ENCODE data around the gene EIF4B.
"Not testable (repeated sequence)": the region's sequence is repeated elsewhere in the genome, so short reads cannot be mapped to it uniquely, and the experiment has no call there.

The EIF4B gene

DNA sequence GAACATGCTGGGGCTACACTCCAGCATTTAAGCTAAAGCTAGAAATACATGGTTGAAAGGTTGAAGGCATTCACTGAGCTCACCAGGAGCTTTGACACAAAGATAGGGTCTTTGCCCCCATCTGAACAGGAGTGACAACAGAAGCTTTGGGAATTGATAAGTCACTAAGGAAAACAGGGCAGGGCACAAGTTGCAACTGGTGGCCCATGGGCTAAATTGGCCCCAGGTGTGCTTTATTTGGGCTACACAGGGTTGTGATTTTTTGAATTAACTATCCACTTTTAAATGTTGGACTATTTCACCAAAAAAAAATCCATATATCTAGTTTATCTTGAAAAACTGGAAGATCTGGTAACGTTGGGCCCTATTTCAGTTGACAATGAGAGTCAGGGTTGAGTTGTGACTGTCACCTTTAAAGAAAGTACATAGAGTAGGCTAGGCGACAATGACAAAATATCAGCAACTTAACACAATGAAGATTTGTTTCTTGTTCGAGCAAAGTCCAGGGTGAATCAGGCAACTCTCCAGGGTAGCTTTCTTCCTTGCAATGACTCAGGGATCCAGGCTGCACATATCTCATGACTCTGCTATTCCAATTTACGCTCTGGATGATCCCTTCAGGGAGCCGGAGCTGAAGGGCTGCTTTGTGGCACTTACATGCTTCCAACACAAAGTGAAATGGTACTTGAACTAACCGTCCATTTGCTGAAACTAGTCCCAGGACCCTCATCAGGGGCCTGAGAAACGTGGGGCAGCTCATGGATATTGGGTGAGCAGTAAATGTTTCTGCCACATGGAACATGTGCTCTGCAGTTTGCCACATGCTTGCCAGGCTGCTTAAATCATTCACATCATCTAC is 13.3 kb upstream of the EIF4B start:
- no peak for DNase-seq (ENCODE audit: low spot score)

DNA sequence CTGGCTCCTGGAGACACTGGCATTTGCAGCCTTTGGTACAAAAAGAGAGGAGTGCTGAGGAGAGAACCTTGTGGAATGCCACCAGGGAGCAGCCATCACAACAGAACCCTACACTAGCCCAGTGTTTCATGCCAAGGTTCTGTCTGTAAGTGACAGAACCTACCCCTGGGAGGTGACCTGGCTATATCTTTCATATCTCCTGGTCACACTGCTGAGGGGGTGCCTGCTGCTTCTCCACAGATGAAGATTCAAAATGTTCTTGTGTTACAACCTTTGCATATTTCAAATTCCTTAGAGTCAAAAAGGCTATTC is 12.7 kb upstream of the EIF4B start:
- DNase-seq (ENCODE audit: low spot score), result no peak

DNA sequence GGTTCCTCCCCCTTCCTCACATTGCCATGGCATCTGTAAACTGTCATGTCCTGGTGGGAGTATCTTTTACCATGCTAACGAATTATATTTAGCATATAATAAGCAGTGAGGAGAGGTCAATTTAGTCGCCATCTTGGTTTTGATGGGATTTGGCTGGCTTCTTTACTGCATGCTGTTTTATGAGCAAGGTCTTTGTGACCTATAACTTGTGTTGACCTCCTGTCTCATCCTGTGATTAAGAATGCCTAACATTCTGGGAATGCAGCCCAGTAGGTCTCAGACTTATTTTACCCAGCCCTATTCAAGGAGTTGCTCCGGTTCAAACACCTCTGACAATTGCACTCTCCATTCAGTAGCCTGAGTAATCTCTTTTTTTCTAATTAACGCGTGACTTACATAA is 2.1 kb upstream of the EIF4B start:
- DNase-seq (ENCODE audit: low spot score), result no peak

DNA sequence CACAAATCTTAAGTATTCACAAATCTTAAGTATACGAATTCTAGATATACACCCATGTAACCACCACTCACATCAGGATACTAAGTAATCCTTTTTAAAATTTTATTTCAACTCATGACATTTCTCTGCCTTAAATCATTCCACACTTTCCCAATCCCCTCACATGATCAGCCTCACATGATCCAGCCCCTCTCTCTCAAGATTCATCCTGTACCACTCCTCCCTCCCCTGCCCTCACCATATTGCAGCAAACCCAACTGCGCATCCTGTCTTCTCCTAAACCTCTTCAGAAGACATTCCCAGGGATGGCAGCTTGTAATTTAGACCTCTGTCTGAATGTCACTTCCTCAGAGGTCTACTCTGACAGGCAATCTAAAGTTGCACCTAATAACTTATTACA is 1.7 kb upstream of the EIF4B start:
- DNase-seq (ENCODE audit: low spot score), result no peak

DNA sequence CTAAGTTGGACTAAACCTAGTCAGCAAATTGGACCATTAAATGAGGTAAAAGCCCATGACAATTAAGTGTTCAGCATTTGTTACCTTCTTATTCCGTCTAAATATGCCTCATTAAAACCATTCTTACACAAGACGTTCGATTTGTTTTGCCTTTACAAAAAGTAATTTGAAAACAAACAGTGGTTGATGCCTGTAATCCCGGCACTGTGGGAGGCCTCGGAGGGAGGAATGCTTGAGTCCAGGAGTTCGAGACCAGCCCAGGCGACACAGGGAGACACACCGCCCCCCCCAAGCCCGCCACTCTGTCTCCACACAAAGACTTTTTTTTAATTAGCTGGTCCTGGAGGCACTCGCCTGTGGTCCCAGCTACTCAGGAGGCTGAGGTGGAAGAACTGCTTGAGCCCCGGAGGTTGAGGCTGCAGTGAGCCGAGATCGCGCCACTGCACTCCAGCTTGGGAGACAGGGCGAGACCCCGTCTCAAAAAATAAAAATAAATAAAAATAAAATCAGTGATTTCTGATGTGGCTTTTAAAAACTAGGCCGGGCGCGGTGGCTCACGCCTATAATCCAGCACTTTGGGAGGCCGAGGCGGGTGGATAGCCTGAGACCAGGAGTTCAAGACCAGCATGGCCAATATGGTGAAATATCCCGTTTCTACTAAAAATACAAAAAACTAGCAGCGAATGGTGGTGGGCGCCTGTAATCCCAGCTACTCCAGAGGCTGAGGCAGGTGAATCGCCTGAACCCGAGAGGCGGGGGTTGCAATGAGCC is 856 bp upstream of the EIF4B start:
- DNase-seq (ENCODE audit: low spot score), result no peak

DNA sequence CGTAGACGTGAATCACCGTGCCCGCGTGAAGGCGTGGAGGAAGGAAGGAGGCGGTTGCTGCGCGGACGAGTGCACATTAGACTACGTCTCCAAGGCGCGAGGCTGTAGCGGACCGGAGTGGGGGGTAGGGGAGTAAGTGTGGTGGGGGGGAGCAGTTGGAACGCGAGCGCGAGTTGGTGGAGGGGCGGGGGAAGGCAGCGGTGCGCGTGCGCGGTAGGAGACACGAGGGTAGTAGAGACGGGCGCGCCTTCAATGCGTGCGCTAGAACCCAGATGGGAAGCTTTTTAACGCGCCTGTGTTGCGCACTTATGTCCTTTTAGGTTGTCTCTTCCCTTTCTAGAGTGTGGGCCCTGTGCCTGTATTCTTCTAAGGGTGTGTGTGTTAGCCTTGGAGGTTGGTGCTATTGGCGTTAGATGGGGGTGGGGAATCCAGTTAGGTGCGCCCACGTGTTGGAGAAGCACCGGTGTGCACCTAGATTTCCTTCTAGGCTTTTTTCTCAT is 604 bp downstream of the EIF4B start:
- peak; percentile 85 for DNase-seq (ENCODE audit: low spot score)

DNA sequence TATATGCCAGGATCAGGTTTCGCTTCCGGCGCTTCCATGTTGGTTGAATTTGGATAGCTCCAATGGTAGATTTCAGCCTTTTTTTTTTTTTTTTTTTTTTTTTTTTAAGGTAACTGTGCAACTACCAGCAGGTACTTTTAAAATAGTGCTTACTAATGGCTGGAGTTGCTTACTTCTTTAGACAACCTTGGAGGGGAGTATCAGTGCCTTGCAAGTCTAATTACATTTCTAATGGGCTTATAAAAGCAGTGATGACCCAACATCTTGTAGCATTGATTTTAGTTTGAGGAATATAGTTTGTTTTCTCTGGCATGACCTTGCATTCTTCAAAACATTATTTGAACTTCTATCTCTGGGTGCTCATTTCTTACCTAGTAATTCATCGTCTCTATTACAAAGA is 1.1 kb downstream of the EIF4B start:
- DNase-seq (ENCODE audit: low spot score), result no peak

DNA sequence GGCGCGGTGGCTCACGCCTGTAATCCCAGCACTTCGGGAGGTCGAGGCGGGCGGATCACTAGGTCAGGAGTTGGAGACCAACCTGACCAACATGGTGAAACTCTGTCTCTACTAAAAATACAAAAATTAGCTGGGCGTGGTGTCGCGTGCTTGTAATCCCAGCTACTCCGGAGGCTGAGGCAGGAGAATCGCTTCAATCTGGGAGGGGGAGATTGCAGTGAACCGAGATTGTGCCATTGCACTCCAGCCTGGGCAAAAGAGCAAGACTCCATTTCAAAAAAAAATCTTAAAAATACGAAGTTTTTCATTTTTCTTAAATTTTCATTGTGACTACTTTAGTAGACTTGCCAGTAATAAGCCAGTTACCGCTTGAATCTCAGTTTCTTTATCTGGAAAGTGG is 2.5 kb downstream of the EIF4B start:
- DNase-seq (ENCODE audit: low spot score), result not testable (repeated sequence)

DNA sequence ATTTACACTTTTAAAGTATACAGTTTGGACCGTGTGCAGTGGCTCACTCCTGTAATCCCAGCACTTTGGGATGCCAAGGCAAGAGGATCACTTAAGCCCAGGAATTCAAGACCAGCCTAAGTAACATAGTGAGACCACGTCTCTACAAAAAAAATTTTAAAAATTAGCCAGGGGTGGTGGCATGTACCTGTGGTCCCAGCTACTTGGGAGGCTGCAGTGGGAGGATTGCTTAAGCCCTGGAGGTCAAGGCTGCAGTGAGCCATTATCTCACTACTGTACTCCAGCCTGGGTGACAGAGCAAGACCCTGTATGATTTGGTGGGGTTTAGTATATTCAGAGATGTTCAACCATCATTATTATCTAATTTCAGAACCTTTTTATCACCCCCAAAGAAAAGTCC is 4.7 kb downstream of the EIF4B start:
- DNase-seq (ENCODE audit: low spot score), result no peak

DNA sequence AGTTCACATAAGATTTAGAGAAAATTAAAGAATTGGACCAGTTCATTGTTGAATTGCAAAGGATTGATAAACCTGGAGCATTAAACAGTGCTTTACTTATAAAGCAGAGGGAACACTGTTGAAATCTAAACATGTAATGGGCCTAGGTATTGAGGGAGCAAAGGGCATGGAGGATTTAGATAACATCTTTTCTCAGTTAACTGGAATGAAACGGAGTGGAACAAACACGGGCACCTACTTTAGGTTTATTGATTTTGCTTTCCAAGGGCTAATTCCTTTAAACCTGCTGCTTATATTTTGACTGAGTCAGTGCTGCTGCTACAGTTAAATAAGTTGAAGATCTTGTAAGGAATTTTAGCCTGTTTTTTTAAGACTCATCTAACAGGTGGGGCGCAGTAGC is 5.6 kb downstream of the EIF4B start:
- DNase-seq (ENCODE audit: low spot score), result no peak

DNA sequence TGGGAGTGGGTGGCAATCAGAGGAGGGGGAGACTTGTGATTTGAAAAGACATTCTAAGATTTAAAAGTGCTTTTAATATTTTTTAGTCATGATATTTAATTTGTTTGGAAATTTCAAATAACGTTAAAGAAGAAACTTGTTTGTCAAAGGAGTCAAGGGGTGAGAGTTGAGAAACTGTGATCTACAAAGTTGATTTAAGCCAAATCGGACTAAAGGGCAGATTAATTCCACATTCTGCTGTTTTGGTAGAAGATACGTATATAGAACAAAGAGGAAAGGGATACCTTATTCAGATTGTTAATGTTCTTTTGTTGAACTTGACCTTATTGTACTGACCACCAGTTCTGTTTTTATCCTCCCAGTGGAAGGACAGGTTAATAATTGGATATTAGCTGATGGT is 6.7 kb downstream of the EIF4B start:
- DNase-seq (ENCODE audit: low spot score), result no peak

DNA sequence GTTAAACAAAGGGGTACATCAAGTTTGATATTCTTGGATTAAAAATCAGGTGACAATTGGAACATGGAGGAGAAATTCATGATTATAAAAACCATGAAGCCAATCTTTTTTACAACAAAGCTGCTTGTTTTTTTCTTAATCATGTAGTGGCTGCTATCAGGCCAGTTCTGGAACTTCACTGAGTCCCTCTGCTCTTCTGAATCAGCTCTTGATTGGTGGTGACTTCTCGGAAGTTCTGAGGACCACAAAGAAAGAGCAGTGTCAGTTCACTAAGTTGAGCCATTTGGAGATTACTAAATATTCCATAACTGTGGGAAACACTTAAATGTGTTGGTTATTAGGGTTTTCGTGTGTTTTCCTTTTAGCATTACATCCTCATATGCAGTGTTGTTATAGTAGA is 8.5 kb downstream of the EIF4B start:
- DNase-seq (ENCODE audit: low spot score), result no peak

DNA sequence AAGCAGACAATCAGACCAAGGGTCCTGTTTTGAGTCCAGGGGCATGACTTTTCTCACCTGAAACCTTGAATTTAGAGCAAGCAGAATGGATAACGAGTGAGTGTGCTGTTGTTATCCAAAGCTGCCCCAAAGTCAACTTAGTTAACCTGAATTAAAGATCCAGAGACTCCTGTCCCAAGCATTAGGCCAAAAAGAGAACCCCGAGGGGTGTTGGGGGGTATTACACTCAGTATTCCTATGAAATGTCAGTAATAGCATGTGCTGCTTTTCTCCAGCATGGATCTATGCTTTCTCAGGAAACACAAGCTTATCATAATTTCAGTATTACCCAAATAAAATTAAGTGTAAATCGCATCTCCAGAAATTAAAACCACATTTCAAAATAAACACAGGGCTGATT is 19.0 kb downstream of the EIF4B start:
- DNase-seq (ENCODE audit: low spot score), result no peak

DNA sequence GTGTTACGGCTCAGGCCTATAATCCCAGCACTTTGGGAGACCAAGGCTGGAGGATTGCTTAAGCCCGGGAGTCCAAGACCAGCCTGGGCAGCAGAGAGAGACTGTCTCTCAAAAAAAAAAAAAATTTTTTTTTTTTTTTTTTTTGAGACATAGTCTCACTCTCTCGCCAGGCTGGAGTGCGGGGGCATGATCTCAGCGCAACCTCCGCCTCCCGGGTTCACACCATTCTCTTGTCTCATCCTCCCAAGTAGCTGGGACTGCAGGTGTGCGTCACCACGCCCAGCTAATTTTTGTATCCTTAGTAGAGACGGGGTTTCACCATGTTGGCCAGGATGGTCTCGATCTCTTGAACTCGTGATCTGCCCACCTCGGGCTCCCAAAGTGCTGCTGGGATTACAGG is 20.8 kb downstream of the EIF4B start:
- DNase-seq (ENCODE audit: low spot score), result not testable (repeated sequence)

DNA sequence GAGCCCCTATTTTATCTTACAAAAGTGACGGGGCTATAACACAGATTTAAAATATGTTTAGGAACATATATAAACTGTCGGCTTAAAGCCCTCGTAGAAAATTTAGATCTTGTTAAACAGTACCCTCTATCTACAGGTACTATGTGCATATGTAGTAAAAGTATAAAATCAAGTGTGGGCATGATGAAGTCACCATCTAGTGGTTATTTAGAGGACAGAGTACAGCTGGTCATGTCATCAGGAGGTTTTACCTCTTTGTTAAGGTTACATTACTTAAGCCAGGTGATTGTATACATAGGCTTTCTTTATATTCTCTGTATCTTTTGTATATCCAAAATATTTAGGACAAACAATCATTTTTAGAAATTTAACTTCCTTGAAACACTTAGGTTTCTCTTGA is 25.4 kb downstream of the EIF4B start:
- DNase-seq (ENCODE audit: low spot score), result no peak

DNA sequence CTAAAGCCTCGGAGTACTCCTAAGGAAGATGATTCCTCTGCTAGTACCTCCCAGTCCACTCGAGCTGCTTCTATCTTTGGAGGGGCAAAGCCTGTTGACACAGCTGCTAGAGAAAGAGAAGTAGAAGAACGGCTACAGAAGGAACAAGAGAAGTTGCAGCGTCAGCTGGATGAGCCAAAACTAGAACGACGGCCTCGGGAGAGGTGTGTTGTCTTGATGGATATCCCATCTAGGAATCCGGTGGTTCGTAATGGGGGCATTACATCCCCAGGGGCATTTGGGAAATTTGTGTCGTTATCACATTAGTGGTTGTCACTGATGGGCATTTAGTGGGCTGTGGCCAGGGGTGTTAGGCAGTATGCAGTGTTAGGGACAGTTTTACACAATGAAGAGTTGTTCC is 27.6 kb downstream of the EIF4B start:
- not testable (repeated sequence) for DNase-seq (ENCODE audit: low spot score)

DNA sequence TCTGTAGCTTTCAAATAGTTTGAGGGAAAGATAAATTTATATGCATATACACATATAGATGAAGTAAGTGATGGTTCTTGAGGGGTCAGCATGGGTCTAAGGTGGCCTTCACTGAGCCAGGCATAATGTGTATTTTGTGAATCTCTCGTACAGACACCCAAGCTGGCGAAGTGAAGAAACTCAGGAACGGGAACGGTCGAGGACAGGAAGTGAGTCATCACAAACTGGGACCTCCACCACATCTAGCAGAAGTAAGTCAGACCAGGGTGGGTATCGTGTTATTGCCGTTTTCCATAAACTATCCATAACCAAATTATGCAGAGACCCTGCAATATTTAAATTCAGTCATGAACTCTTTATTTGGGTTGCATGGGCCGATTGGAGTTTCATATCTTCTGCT is 28.2 kb downstream of the EIF4B start:
- DNase-seq (ENCODE audit: low spot score), result no peak

DNA sequence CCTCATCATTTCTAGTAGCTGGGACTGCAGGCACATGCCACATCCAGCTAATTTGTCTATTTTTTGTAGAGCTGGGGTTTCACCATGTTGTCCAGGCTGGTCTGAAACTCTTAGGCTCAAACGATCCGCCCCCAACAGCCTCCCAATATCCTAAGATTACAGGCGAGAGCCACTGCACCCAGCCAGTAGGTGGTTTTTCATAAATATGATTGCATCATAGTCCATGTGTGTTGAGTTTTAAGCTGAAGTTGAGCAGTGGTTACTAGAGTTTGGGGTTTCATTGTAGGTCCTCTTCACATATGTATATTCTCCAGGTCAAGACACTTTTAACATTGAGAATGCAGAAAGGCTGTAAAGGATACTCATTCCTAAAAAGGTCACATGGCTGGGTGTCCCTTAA is 30.5 kb downstream of the EIF4B start:
- DNase-seq (ENCODE audit: low spot score), result no peak

DNA sequence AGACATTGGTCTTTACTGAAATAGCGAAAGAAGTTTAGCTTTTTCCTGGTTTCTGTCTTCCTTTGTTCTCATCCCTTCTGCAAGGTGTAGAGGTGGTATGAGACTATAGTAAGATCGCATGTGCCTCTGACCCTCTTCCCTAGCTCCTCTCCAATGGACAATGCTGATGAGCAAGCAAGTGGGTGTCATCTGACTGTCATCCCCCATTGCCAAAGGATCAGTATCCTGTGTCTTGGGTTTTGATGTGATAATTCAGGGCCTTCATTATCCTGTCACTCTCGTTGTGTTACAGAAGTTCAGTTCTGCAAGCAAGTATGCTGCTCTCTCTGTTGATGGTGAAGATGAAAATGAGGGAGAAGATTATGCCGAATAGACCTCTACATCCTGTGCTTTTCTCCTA is 33.6 kb downstream of the EIF4B start:
- no peak for DNase-seq (ENCODE audit: low spot score)

DNA sequence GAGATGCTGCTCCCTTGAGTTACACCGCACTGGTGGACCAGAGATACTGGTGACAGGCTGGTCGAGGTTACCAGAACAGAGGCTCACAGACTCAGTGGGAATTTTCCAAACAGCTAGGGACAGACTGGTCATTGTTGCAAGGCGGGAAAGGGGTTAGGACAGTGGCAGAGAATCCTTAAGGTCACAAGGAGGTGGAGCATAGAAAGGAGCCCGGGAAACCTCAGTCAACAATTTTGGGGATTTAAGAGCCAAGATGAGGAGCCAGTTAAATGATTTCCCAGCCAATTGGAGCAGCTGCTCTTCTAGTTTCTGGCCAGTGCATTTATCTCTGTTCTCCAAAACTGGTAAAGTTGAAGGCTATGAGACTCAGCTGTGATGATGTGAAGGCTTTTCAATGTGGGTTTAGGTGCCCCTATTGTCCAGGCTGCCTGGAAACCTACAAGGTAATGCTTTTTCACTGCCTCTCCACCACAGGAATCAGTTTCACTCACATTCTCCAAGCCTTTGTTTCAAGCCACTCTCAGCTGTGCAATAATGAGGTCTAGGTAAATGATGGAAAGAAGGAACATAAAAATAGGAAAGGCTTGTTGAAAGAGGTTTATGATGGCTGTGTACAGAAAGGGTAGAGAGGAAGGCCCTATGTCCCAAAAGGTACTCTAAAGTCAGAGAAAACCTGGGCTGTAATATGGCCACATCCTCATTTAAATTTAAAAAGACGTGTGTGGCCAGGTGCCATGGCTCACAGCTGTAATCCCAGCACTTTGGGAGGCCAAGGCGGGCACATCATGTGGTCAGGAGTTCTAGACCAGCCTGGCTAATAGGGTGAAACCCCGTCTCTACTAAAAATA is 36.6 kb downstream of the EIF4B start:
- DNase-seq (ENCODE audit: low spot score), result peak; percentile 2

DNA sequence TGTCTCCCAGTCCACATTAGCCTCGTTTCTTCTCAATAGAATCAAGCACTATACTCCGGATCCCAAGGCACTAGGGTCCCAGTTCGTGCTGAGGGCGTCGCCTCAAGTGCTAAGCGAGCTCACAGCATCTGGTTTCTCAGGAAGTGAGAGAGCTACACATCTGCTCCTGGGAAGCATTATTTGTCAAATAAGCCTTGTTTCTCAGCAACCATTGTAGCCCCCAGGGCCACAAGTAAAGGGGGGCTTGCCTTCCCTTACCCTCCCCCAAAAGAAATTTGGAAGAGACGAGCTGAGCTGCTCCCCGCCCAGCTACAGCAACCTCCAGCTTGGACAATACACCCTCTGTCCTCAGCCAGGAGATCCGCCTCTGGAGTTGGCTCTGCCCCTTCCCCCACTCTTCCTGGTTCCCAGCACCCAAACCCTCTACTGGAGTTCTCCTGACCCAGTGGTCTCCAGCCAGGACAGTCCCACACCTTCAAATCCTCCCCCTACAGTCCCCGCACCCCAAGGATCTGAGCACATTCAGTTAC is 37.9 kb downstream of the EIF4B start:
- DNase-seq (ENCODE audit: low spot score), result peak; percentile 5
